ENCODE results near the gene ZC3H12A. TPM values are rescaled to one million over a fixed set of nuclear protein-coding genes. Genes with fewer than 3 reads are reported as not detected.

The ZC3H12A gene
- total RNA-seq, 1 donor from 2014 or later, result 3.0 TPM

DNA sequence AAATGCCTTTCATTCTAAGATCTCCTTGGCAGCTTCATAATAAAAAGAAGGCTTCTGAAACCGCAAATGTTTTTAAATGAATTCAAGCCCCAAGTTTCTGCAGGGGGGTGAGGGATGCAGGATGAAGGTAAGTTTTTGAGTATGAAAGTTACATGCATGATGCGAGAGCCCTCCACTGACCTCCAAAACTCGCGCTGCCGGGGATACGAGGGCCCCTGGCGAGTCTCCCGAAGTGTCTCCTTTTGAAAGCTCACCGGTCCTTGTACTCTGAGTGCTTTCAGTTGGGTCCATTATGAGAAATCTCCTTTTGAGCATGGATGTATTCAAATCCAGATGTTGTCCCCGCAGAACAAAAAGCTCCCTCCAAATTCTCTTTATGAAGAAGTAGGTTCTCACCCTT lies 18.9 kb upstream of the ZC3H12A start:
- TF ChIP-seq, protein P1, sequence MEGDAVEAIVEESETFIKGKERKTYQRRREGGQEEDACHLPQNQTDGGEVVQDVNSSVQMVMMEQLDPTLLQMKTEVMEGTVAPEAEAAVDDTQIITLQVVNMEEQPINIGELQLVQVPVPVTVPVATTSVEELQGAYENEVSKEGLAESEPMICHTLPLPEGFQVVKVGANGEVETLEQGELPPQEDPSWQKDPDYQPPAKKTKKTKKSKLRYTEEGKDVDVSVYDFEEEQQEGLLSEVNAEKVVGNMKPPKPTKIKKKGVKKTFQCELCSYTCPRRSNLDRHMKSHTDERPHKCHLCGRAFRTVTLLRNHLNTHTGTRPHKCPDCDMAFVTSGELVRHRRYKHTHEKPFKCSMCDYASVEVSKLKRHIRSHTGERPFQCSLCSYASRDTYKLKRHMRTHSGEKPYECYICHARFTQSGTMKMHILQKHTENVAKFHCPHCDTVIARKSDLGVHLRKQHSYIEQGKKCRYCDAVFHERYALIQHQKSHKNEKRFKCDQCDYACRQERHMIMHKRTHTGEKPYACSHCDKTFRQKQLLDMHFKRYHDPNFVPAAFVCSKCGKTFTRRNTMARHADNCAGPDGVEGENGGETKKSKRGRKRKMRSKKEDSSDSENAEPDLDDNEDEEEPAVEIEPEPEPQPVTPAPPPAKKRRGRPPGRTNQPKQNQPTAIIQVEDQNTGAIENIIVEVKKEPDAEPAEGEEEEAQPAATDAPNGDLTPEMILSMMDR (IDR thresholded peaks at IDR 0.05; ENCODE audit: unreplicated experiment), result no peak
- no peaks in the 10 kb centered on the region for H3K4me1 Mint-ChIP-seq (ENCODE audit: low read depth)
- no peak for DNase-seq (ENCODE audit: low spot score, unreplicated experiment)
- H3K27me3 Mint-ChIP-seq, result peaks cover 3% of the 10 kb centered on the region
- no peaks in the 10 kb centered on the region for H3K36me3 Mint-ChIP-seq (ENCODE audit: insufficient read depth)
- H3K9me3 Mint-ChIP-seq (ENCODE audit: low read depth), result no peaks in the 10 kb centered on the region
- no peak overlapping the region for H3K27ac Mint-ChIP-seq
- H3K4me3 Mint-ChIP-seq (ENCODE audit: low read depth), result no peak overlapping the region

DNA sequence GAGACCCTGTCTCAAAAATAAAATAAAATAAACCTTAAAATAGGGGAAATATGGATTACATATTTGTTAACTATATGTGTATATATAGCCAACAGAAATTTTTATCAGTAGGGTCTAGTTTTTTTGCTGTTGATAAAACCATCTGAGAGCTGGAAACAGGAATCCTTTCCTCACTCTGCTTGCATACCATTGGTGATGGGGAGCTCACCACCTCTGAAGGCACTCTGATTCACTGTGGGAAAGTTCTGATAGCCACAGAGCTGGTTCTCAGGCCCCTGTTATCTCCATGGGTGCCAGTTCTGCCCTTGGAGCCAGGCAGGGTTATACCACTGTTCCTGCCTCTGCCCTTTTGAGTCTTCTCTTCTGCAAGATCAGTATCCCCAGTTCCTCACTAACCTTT lies 17.8 kb upstream of the ZC3H12A start:
- Mint-ChIP-seq H3K4me3 (ENCODE audit: low read depth) (no peak overlapping the region), H3K36me3 (ENCODE audit: insufficient read depth) (no peaks in the 10 kb centered on the region), H3K9me3 (ENCODE audit: low read depth) (no peaks in the 10 kb centered on the region), H3K27ac (no peak overlapping the region), H3K4me1 (ENCODE audit: low read depth) (no peaks in the 10 kb centered on the region), H3K27me3 (peaks cover 3% of the 10 kb centered on the region)
- DNase-seq (ENCODE audit: low spot score, unreplicated experiment), result no peak
- TF ChIP-seq, protein P1 (IDR thresholded peaks at IDR 0.05; ENCODE audit: unreplicated experiment), result no peak

DNA sequence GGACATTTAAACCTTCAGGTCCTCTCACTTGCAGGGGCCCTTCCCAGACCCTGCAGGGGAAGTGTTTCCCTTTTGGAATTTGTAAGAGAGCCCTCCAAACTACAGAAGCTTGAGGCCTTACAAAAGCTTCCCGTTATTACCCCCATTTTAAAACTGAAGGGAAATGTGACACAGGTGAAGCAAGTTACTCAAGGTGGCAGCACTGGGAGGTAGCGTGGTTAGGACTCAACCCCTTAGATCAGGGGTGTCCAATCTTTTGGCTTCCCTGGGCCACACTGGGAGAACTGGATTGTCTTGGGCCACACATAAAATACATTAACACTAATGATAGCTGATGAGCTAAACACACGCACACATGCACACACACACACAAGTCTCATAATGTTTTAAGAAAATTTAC lies 15.8 kb upstream of the ZC3H12A start:
- no peaks in the 10 kb centered on the region for H3K27me3 Mint-ChIP-seq
- no peaks in the 10 kb centered on the region for H3K9me3 Mint-ChIP-seq (ENCODE audit: low read depth)
- no peaks in the 10 kb centered on the region for H3K4me1 Mint-ChIP-seq (ENCODE audit: low read depth)
- no peak overlapping the region for H3K27ac Mint-ChIP-seq
- no peaks in the 10 kb centered on the region for H3K36me3 Mint-ChIP-seq (ENCODE audit: insufficient read depth)
- no peak for DNase-seq (ENCODE audit: low spot score, unreplicated experiment)
- no peak overlapping the region for H3K4me3 Mint-ChIP-seq (ENCODE audit: low read depth)
- TF ChIP-seq, protein P1 (IDR thresholded peaks at IDR 0.05; ENCODE audit: unreplicated experiment), result no peak

DNA sequence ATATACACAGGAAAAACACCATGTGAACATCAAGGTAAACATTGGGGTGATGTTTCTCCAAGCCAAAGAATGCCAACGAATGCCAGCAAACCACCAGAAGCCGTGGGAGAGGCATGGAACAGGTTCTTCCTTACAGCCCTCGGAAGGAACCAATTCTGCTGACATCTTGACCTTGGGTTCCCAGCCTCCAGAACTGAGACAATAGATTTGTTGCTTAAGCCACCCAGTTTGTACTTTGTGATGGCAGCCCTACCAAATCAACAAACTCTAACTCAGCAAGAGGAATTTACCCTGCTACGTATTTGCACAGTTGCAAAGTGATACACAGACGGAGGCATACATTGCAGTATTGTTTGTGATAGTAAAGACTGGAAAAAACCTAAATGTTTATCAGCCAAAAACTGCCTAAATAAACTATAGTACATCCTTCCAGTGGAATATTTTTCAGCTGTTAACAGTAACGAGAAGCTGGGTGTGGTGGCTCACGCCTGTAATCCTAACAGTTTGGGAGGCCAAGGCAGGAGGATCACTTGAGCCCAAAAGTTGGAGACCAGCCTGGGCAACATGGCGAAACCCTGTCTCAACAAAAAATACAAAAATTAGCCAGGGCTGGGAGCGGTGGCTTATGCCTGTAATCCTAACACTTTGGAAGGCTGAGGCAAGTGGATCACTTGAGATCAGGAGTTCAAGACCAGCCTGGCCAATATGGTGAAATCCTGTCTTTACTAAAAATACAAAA lies 12.5 kb upstream of the ZC3H12A start:
- Mint-ChIP-seq H3K4me3 (ENCODE audit: low read depth) (no peak overlapping the region), H3K4me1 (ENCODE audit: low read depth) (no peaks in the 10 kb centered on the region), H3K9me3 (ENCODE audit: low read depth) (no peaks in the 10 kb centered on the region), H3K27ac (no peak overlapping the region), H3K27me3 (no peaks in the 10 kb centered on the region), H3K36me3 (ENCODE audit: insufficient read depth) (no peaks in the 10 kb centered on the region)
- DNase-seq (ENCODE audit: low spot score, unreplicated experiment), result no peak
- TF ChIP-seq, protein P1 (IDR thresholded peaks at IDR 0.05; ENCODE audit: unreplicated experiment), result no peak

DNA sequence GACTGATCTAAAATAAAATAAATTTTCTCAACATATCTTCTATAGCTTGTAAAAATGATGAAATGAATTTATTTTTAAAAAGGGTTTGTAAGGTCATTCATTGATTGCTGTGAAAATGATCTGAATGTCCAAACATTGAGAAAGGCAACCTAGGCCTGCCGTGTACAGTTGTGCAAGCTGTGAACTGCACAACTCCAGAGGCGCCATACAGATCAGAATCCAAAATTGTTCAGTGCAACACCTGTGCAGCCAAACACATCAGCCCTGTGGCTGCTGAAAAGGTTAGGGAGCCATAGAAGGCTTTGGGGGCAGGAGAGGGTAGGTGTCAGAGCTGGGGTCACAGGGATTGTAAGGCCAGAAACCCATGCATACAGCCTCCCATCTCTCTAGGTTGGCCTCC lies 9.9 kb upstream of the ZC3H12A start:
- TF ChIP-seq, protein P1 (IDR thresholded peaks at IDR 0.05; ENCODE audit: unreplicated experiment), result no peak
- Mint-ChIP-seq H3K4me1 (ENCODE audit: low read depth) (no peaks in the 10 kb centered on the region), H3K9me3 (ENCODE audit: low read depth) (no peaks in the 10 kb centered on the region), H3K4me3 (ENCODE audit: low read depth) (no peak overlapping the region), H3K27me3 (no peaks in the 10 kb centered on the region), H3K36me3 (ENCODE audit: insufficient read depth) (no peaks in the 10 kb centered on the region), H3K27ac (no peak overlapping the region)
- no peak for DNase-seq (ENCODE audit: low spot score, unreplicated experiment)
